CD4-positive, alpha-beta T cell (primary cell): ENCODE measurements around the gene FAM222A. TPM values are rescaled to one million over a fixed set of nuclear protein-coding genes. Genes with fewer than 3 reads are reported as not detected.

ENCODE experiments used
- ATAC-seq: fragments of 200-7000 bp; cut with Tn5 transposase; one replicate; pipeline ENCODE4 v1.10.0; 2022; ENCODE audit warnings: mild to moderate bottlenecking; ENCODE audit not compliant: poor library complexity
- CTCF ChIA-PET: fragments of 350-600 bp; sonication (Branson Sonifier 250); formaldehyde crosslinking; loops from one replicate; lab custom pipeline; 2021; ENCODE audit warnings: antibody characterized with exemption, inconsistent platforms; lab: Charles Lee
- POLR2A ChIA-PET: fragments of 350-600 bp; sonication (Branson Sonifier 250); formaldehyde crosslinking; loops from one replicate; lab custom pipeline; 2021; ENCODE audit warnings: antibody characterized with exemption, inconsistent platforms; lab: Charles Lee
- DNase-seq, 14 experiments: peaks; one replicate each; pipeline ENCODE4 v3.0.0-alpha.2; 2013 to 2020; ENCODE audit warnings: mixed read lengths in 2 of 14
- H3K27ac ChIP-seq, 2 donors: one replicate each; pipeline versions ENCODE4 v1.5.1 to v1.7.0; 2013; ENCODE audit warnings: low read length in 2 of 2, low read depth in 1 of 2, mild to moderate bottlenecking in 1 of 2
- H3K27me3 ChIP-seq, 2 experiments: 1 replicate in 1 of 2; 2 replicates in 1 of 2; pipeline versions ENCODE4 v1.6.1 to v1.7.0; 2013; ENCODE audit warnings: low read length in 2 of 2, control low read depth in 1 of 2, mild to moderate bottlenecking in 1 of 2, moderate library complexity in 1 of 2; ENCODE audit not compliant: insufficient read depth in 2 of 2, control insufficient read depth in 1 of 2
- H3K36me3 ChIP-seq: one replicate; pipeline ENCODE4 v1.6.1; 2013; ENCODE audit warnings: low read length, control low read depth; ENCODE audit not compliant: insufficient read depth
- H3K4me1 ChIP-seq: one replicate; pipeline ENCODE4 v1.6.1; 2013; ENCODE audit warnings: low read length, control low read depth; ENCODE audit not compliant: insufficient read depth
- H3K4me3 ChIP-seq: one replicate; pipeline ENCODE4 v1.5.1; 2013; ENCODE audit warnings: mild to moderate bottlenecking, low read length, moderate library complexity
- H3K9me3 ChIP-seq, 2 experiments: 1 replicate in 1 of 2; 2 replicates in 1 of 2; pipeline versions ENCODE4 v1.6.1 to v1.7.0; 2013; ENCODE audit warnings: low read length in 2 of 2, mild to moderate bottlenecking in 2 of 2, control low read depth in 1 of 2, moderate library complexity in 1 of 2; ENCODE audit not compliant: control insufficient read depth in 1 of 2, insufficient read depth in 1 of 2
- H3K27ac Mint-ChIP-seq: one replicate; pipeline ENCODE4 v1.8.0; 2020; ENCODE audit warnings: mixed read lengths
- H3K27me3 Mint-ChIP-seq: one replicate; pipeline ENCODE4 v1.8.0; 2021; ENCODE audit warnings: mixed read lengths
- H3K36me3 Mint-ChIP-seq: one replicate; pipeline ENCODE4 v1.8.0; 2021; ENCODE audit warnings: low read depth, mixed read lengths
- H3K4me1 Mint-ChIP-seq: one replicate; pipeline ENCODE4 v1.8.0; 2021; ENCODE audit warnings: low read depth, mixed read lengths
- H3K4me3 Mint-ChIP-seq: one replicate; pipeline ENCODE4 v1.8.0; 2020; ENCODE audit warnings: mild to moderate bottlenecking, mixed read lengths
- H3K9me3 Mint-ChIP-seq: one replicate; pipeline ENCODE4 v1.8.0; 2020; ENCODE audit warnings: mixed read lengths
- intact Hi-C, 2 experiments: fragments of 100-400 bp; cut with DNase I in 1 of 2; cut with micrococcal nuclease in 1 of 2; formaldehyde crosslinking; loops; one replicate each; pipeline versions ENCODE4 v1.15.1 to v1.9.0; 2023 to 2025; cut with DNase I, micrococcal nuclease
- total RNA-seq, 174 experiments: library from RNA in 2 of 174; stranded (reverse) in 2 of 174; gene quantifications; one replicate each; pipeline ENCODE4 v1.2.3 and lab custom pipeline; 2021 to 2026
- TF ChIP-seq, protein P1 (sequence below): fragments of 200-600 bp; IDR thresholded peaks from one replicate; pipeline ENCODE4 v1.8.0; 2022; ENCODE audit warnings: antibody characterized with exemption, mild to moderate bottlenecking

The FAM222A gene
- total RNA-seq, 2 experiments from 2014 or later, result 1.1 to 1.7 TPM

- H3K9me3 Mint-ChIP-seq, result no peaks in the 10 kb centered on the region
- ATAC-seq (no peak), DNase-seq (no peak)
- H3K27ac ChIP-seq, result no peak overlapping the region
- peaks cover 3 to 8% of the 10 kb centered on the region in 2 experiments for H3K27me3 ChIP-seq
- no peaks in the 10 kb centered on the region for H3K36me3 ChIP-seq
- ChIA-PET CTCF (no interaction called here), POLR2A (no interaction called here)
- TF ChIP-seq, protein P1, sequence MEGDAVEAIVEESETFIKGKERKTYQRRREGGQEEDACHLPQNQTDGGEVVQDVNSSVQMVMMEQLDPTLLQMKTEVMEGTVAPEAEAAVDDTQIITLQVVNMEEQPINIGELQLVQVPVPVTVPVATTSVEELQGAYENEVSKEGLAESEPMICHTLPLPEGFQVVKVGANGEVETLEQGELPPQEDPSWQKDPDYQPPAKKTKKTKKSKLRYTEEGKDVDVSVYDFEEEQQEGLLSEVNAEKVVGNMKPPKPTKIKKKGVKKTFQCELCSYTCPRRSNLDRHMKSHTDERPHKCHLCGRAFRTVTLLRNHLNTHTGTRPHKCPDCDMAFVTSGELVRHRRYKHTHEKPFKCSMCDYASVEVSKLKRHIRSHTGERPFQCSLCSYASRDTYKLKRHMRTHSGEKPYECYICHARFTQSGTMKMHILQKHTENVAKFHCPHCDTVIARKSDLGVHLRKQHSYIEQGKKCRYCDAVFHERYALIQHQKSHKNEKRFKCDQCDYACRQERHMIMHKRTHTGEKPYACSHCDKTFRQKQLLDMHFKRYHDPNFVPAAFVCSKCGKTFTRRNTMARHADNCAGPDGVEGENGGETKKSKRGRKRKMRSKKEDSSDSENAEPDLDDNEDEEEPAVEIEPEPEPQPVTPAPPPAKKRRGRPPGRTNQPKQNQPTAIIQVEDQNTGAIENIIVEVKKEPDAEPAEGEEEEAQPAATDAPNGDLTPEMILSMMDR, result no peak
- intact Hi-C loops, result no loop called here
- H3K4me3 ChIP-seq, result no peak overlapping the region
- no peak overlapping the region for H3K4me3 Mint-ChIP-seq
- H3K4me1 Mint-ChIP-seq, result no peaks in the 10 kb centered on the region
- no peak overlapping the region for H3K27ac Mint-ChIP-seq
- no peaks in the 10 kb centered on the region for H3K4me1 ChIP-seq
- no peaks in the 10 kb centered on the region for H3K9me3 ChIP-seq
- no peaks in the 10 kb centered on the region for H3K36me3 Mint-ChIP-seq
- H3K27me3 Mint-ChIP-seq, result peaks cover 25% of the 10 kb centered on the region
These were observed 8.5 kb downstream of the FAM222A start for GRCh38 chr12:109722022-109722720.

GRCh38 chr12:109722721-109723094, 9.1 kb downstream of the FAM222A start:
- ChIA-PET POLR2A (no interaction called here), CTCF (no interaction called here)
- no peak overlapping the region for H3K4me3 ChIP-seq
- H3K27ac ChIP-seq, result no peak overlapping the region
- ATAC-seq (no peak), DNase-seq (no peak)
- H3K27me3 ChIP-seq, result peaks cover under 1 to 3% of the 10 kb centered on the region in 2 experiments
- Mint-ChIP-seq H3K4me3 (no peak overlapping the region), H3K36me3 (no peaks in the 10 kb centered on the region), H3K9me3 (no peaks in the 10 kb centered on the region), H3K27me3 (peaks cover 19% of the 10 kb centered on the region), H3K4me1 (no peaks in the 10 kb centered on the region), H3K27ac (no peak overlapping the region)
- TF ChIP-seq, protein P1, result no peak
- no peaks in the 10 kb centered on the region for H3K4me1 ChIP-seq
- intact Hi-C loops, result no loop called here
- no peaks in the 10 kb centered on the region for H3K9me3 ChIP-seq
- H3K36me3 ChIP-seq, result no peaks in the 10 kb centered on the region

DNA sequence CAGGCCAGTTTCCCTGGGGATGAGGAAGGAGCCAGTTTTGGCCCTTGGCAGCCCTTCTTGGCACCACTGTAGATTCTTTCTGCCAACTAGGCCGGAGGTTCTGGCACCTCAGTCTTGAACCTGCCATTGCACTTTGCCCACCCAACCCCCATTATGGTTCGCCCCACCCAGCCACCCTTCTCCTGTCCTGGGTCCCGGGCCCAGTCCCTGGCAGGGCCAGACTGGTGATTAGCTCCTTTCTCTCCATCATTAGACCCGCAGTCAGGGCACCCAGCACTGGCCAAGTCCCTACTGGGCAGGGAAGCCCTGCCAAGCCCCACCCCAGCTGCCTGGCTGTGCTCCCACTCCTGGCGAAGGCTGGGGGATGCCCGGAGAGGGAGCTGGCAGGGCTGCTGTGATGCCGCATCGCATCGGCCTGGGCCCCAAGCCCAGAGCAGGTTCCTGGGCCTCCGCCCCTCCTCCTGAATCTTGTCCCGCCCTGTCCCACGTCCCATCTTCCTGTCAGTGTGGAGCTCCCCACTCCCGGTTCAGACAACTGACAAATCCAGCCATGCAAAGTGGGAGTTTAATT, 9.8 kb downstream of the FAM222A start:
- Histone ChIP-seq H3K4me1 (no peaks in the 10 kb centered on the region), H3K9me3 (no peaks in the 10 kb centered on the region), H3K27me3 (no peaks in the 10 kb centered on the region), H3K36me3 (no peaks in the 10 kb centered on the region), H3K4me3 (no peak overlapping the region), H3K27ac (no peak overlapping the region)
- H3K27me3 Mint-ChIP-seq, result peaks cover 14% of the 10 kb centered on the region
- no peak overlapping the region for H3K4me3 Mint-ChIP-seq
- no peaks in the 10 kb centered on the region for H3K9me3 Mint-ChIP-seq
- intact Hi-C loops, result no loop called here
- CTCF ChIA-PET, result no interaction called here
- H3K27ac Mint-ChIP-seq, result no peak overlapping the region
- TF ChIP-seq, protein P1, result no peak
- no peaks in the 10 kb centered on the region for H3K36me3 Mint-ChIP-seq
- DNase-seq (no peak), ATAC-seq (no peak)
- POLR2A ChIA-PET, result no interaction called here
- no peaks in the 10 kb centered on the region for H3K4me1 Mint-ChIP-seq
